Heart left ventricle (tissue), 16 donors: Measurements from ENCODE around the gene CCDC85C. TPM values are rescaled to one million over a fixed set of nuclear protein-coding genes. Genes with fewer than 3 reads are reported as not detected.

Experiments
- ATAC-seq, 4 donors: fragments of 200-7000 bp; cut with Tn5 transposase; one replicate each; pipeline ENCODE4 v1.9.1; 2020 to 2022; ENCODE audit warnings: moderate library complexity in 4 of 4, mild to moderate bottlenecking in 3 of 4, moderate number of reproducible peaks in 1 of 4
- DNase-seq, 5 donors: peaks; one replicate each; pipeline ENCODE4 v3.0.0-alpha.2; 2020
- H3K27ac ChIP-seq, 12 donors: fragments of 200-600 bp; sonication (generic) in 4 of 12; one replicate each; pipeline versions ENCODE4 v1.5.0 to v1.8.0; 2016 to 2022; ENCODE audit warnings: mild to moderate bottlenecking in 2 of 12
- H3K27me3 ChIP-seq, 9 donors: fragments of 200-600 bp; sonication (generic) in 2 of 9; one replicate each; pipeline versions ENCODE4 v1.5.1 to v1.8.0; 2016 to 2022; ENCODE audit warnings: mild to moderate bottlenecking in 3 of 9
- H3K36me3 ChIP-seq, 9 donors: fragments of 200-600 bp; sonication (generic) in 2 of 9; one replicate each; pipeline versions ENCODE4 v1.5.0 to v1.8.0; 2018 to 2022; ENCODE audit warnings: mild to moderate bottlenecking in 2 of 9
- H3K4me1 ChIP-seq, 12 donors: fragments of 200-600 bp; sonication (generic) in 4 of 12; one replicate each; pipeline versions ENCODE4 v1.5.0 to v1.8.0; 2016 to 2022; ENCODE audit warnings: mild to moderate bottlenecking in 3 of 12
- H3K4me3 ChIP-seq, 12 donors: fragments of 200-600 bp; sonication (generic) in 4 of 12; one replicate each; pipeline versions ENCODE4 v1.5.0 to v1.8.0; 2017 to 2022; ENCODE audit warnings: mild to moderate bottlenecking in 9 of 12, moderate library complexity in 4 of 12
- H3K9me3 ChIP-seq, 12 donors: fragments of 200-600 bp; sonication (generic) in 4 of 12; one replicate each; pipeline versions ENCODE4 v1.5.0 to v1.8.0; 2016 to 2022; ENCODE audit warnings: mild to moderate bottlenecking in 1 of 12
- CTCF ChIP-seq, 12 donors: fragments of 200-600 bp; sonication (generic) in 4 of 12; IDR thresholded peaks; one replicate each; pipeline versions ENCODE4 v1.5.0 to v1.8.0; 2018 to 2022; ENCODE audit warnings: antibody characterized with exemption in 12 of 12, mild to moderate bottlenecking in 5 of 12
- POLR2A ChIP-seq, 2 donors: fragments of 450-650 bp; IDR thresholded peaks; one replicate each; pipeline ENCODE4 v1.6.1; 2017; ENCODE audit warnings: antibody characterized with exemption in 2 of 2, mild to moderate bottlenecking in 2 of 2, moderate library complexity in 2 of 2
- WGBS, 4 donors: extraction: QIAGEN DNeasy Blood & Tissue Kit in 2 of 4; methylation state at CpG; one replicate each; pipeline versions ENCODE4 v1.1.5 to v1.1.7; 2013 to 2018; 5-methylcytosine and 5-hydroxymethylcytosine counted together
- intact Hi-C, 10 donors: fragments of 100-400 bp; cut with DNase I; formaldehyde crosslinking; loops; one replicate each; pipeline versions ENCODE4 v1.11.1 to v1.14.2; 2022
- polyA plus RNA-seq, 2 donors: library from polyadenylated mRNA; stranded (reverse); fragments of 200-250 nt; gene quantifications; one replicate each; pipeline ENCODE4 v1.2.3, GENCODE V29; 2013
- total RNA-seq, 9 donors: library from RNA; depleted of rRNA in 2 of 9; stranded (reverse); fragments of >200 nt in 2 of 9; fragmentation: NEBNext Ultra II Directional in 3 of 9; extraction: Animal tissue kit (Norgen Biotek cat#: 25700) in 3 of 9; gene quantifications; one replicate each; pipeline versions ENCODE4 v1.1.0 to v1.2.4, GENCODE V29; 2016 to 2023
- donor health status: ischemic (EF 13 %, LVEDD 7.1; RV severe dilation, severe dysfunction).
- donor health status: healthy with polysubstance abuse.
- donor health status: DM: no; HTN: yes; CAD: no.
- donor health status: DM: no; HTN: no; CAD: no.
- donor health status: ischemic (EF 25% LVEDD 6.9; RV normal size, moderate dysfunction).
- donor health status: ischemic (EF 25% LVEDD 5.7; RV mildly dilated, moderate dysfunction).
- donor health status: healthy.
- donor health status: DM: yes; HTN: yes; CAD: no.
- donor health status: ischemic (EF 35%, LVEDD 5.7; RV mildly dilated, moderate dysfunction).
- donor health status: nonischemic (EF 11% LVEDD 7.7; RV severe dilation, severe dysfunction).
- donor health status: DM: yes; HTN: yes; CAD: no.
- donor health status: PGD.
- donor health status: ischemic (EF 29% LVEDD 5.4; RV normal size, mild dysfunction).
- donor health status: nonischemic (EF 23%, LVEDD 6.1; RV moderate dilation, normal function).

Gene CCDC85C
- total and polyA plus RNA-seq, 11 donors = 22.5 to 45.4 (median 29.7) TPM

- WGBS, 4 donors = 51 to 63% (median 52%) methylated on average over 28 to 32 of the region's 32 CpGs
- Histone ChIP-seq H3K36me3 (no peaks in the 10 kb centered on the region), H3K27ac (peak overlapping the region in 9 of 12 donors; percentile 27 to 80 (median 52)), H3K4me1 (peaks cover 0 to 17% (median 7%) of the 10 kb centered on the region in 12 donors), H3K4me3 (peak overlapping the region; percentile 42 to 71 (median 61)), H3K9me3 (no peaks in the 10 kb centered on the region), H3K27me3 (peaks cover 0 to 19% (median 0%) of the 10 kb centered on the region in 9 donors)
- no peak for ATAC-seq
- no peak for TF ChIP-seq CTCF (IDR thresholded peaks at IDR 0.05)
- TF ChIP-seq POLR2A (IDR thresholded peaks at IDR 0.05) = no peak
- intact Hi-C loops = no loop called here
- no peak for DNase-seq
These were observed 41.8 kb upstream of the CCDC85C start for GRCh38 chr14:99645545-99646505.

- Histone ChIP-seq H3K9me3 (no peaks in the 10 kb centered on the region), H3K27ac (peak within 1 kb of the TSS in 11 of 12 donors; percentile 27 to 80 (median 58)), H3K27me3 (peaks cover 0 to 19% (median 0%) of the 10 kb centered on the region in 9 donors), H3K4me1 (peaks cover 0 to 17% (median 7%) of the 10 kb centered on the region in 12 donors), H3K36me3 (no peaks in the 10 kb centered on the region), H3K4me3 (peak within 1 kb of the TSS; percentile 42 to 71 (median 61))
- no peak for TF ChIP-seq CTCF (IDR thresholded peaks at IDR 0.05)
- no peak for TF ChIP-seq POLR2A (IDR thresholded peaks at IDR 0.05)
- DNase-seq (peak in 3 of 5 donors; percentile 27 to 49 (median 37)), ATAC-seq (peak in 3 of 4 donors; percentile 63 to 71 (median 68))
- intact Hi-C loops = no loop called here
- 7 to 12% (median 11%) methylated on average over 44 to 91 of the region's 91 CpGs for WGBS, 4 donors
These were observed 40.9 kb upstream of the CCDC85C start, which contains the start of gene HHIPL1 for GRCh38 chr14:99644723-99645544. HHIPL1 (plus strand) TSS chr14:99645129; CDS start chr14:99645208, 79 bp downstream.

- Histone ChIP-seq H3K9me3 (no peaks in the 10 kb centered on the region), H3K36me3 (no peaks in the 10 kb centered on the region), H3K27ac (peak overlapping the region in 1 of 12 donors; percentile 80), H3K4me1 (peaks cover 0 to 17% (median 7%) of the 10 kb centered on the region in 12 donors), H3K27me3 (peaks cover 0 to 19% (median 0%) of the 10 kb centered on the region in 9 donors), H3K4me3 (peak overlapping the region in 5 of 12 donors; percentile 48 to 71 (median 63))
- no peak for TF ChIP-seq POLR2A (IDR thresholded peaks at IDR 0.05)
- TF ChIP-seq CTCF (IDR thresholded peaks at IDR 0.05) = no peak
- ATAC-seq (no peak), DNase-seq (no peak)
- 89 to 95% (median 94%) methylated on average over 11 of the region's 11 CpGs for WGBS, 4 donors
- intact Hi-C loops = no loop called here
These were observed 40.1 kb upstream of the CCDC85C start for GRCh38 chr14:99644035-99644587.
